ENCODE data around the gene HNF1B.

GRCh38 chr17:37768438-37768837 lies 23.6 kb upstream of the HNF1B start:
- TF ChIP-seq CTCF (conservative IDR thresholded peaks at IDR 0.05; ENCODE audit: low read length) (no peak), EZH2phosphoT487 (IDR thresholded peaks at IDR 0.05; ENCODE audit: borderline replicate concordance, low read depth, low read length) (no peak)
